ENCODE data around the gene MPO. TPM values are rescaled to one million over a fixed set of nuclear protein-coding genes. Genes with fewer than 3 reads are reported as not detected.

MPO gene
- total RNA-seq, 1 donor from 2014 or later: 0.08 TPM

DNA sequence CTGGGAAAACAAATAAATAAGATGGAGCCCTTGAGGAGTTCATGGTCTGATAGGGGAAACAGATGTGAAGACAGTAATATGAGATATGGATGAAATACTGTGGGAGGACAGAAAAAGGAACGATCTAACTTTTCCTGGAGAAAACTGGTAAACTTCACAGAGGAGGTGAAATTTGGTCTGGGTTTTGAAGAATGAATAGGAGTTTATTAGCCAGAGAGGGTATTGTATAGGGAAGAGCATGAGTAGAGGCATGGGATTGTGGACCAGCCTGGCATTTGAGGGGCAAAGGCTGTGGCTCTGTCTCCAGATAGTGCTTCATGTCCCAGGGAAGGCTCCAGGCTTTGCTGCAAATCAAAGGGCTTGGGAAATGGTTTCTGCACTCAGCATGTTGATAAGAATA lies 40.7 kb downstream of the MPO start:
- DNase-seq (ENCODE audit: low read depth): no peak
- TF ChIP-seq, protein P1, sequence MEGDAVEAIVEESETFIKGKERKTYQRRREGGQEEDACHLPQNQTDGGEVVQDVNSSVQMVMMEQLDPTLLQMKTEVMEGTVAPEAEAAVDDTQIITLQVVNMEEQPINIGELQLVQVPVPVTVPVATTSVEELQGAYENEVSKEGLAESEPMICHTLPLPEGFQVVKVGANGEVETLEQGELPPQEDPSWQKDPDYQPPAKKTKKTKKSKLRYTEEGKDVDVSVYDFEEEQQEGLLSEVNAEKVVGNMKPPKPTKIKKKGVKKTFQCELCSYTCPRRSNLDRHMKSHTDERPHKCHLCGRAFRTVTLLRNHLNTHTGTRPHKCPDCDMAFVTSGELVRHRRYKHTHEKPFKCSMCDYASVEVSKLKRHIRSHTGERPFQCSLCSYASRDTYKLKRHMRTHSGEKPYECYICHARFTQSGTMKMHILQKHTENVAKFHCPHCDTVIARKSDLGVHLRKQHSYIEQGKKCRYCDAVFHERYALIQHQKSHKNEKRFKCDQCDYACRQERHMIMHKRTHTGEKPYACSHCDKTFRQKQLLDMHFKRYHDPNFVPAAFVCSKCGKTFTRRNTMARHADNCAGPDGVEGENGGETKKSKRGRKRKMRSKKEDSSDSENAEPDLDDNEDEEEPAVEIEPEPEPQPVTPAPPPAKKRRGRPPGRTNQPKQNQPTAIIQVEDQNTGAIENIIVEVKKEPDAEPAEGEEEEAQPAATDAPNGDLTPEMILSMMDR (IDR thresholded peaks at IDR 0.05; ENCODE audit: insufficient read depth, low read length, poor library complexity, severe bottlenecking): no peak
- peaks cover 26% of the 10 kb centered on the region for H3K27me3 ChIP-seq (ENCODE audit: control insufficient read depth, insufficient read depth, low read length)

DNA sequence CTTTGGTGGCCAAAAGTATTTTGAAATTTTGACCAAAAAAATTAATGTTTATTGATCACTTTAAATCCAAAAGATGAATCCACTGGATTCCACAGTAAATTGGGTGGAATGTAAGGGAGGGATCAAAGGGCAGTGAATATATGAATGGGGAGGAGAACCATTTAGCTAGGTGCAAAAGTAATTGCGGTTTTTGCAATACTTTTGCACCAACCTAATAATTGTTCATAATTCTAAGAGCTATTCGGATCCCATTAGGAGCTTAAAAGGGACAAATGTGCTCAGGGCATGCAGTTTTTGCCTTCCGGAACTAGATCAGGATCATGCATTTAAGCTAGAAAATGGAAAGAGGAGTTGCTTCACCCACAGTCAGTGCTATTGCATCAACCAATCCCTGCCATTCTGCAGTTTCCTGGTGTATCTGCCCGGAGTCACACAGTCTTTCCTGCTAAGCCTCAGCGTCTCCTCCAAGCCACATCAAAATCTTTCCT lies 42.5 kb downstream of the MPO start, which contains the start of gene LPO:
LPO (plus strand) TSS at position 438 of the 488 bp plus-strand sequence. CDS start 4,396 bp downstream, outside the sequence.
- Histone ChIP-seq H3K27me3 (ENCODE audit: control insufficient read depth, insufficient read depth, low read length) (peaks cover 19% of the 10 kb centered on the region), H3K4me3 (ENCODE audit: low read depth, low read length) (no peak within 1 kb of the TSS), H3K36me3 (ENCODE audit: control insufficient read depth, insufficient read depth, low read length) (no peaks in the 10 kb centered on the region)
- TF ChIP-seq, protein P1 (IDR thresholded peaks at IDR 0.05; ENCODE audit: insufficient read depth, low read length, poor library complexity, severe bottlenecking): no peak
- DNase-seq (ENCODE audit: low read depth): no peak

More for the DNA sequence above, 40.7 kb downstream of the MPO start:
- H3K36me3 ChIP-seq (ENCODE audit: control insufficient read depth, insufficient read depth, low read length): no peaks in the 10 kb centered on the region
- no peak overlapping the region for H3K4me3 ChIP-seq (ENCODE audit: low read depth, low read length)

DNA sequence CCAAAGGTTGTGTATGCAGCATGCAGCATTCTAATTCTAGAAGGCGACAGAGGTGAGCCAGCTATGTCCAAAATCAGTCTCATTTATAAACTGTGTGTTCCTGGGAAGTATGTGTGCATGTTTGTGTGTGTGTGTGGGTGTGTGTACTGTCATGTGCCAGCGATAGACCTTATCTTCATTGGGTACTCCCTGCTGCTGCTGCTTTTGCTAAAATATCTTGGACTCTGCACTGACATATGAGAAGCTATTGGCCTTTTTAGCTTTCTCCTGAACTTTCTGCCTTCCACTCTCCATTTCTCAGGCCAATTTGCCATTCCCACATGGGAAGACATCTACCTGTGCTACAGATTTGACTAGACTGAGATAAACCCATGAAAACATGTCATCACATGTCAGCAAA lies 44.3 kb downstream of the MPO start:
- Histone ChIP-seq H3K36me3 (ENCODE audit: control insufficient read depth, insufficient read depth, low read length) (no peaks in the 10 kb centered on the region), H3K27me3 (ENCODE audit: control insufficient read depth, insufficient read depth, low read length) (peaks cover 6% of the 10 kb centered on the region), H3K4me3 (ENCODE audit: low read depth, low read length) (no peak overlapping the region)
- TF ChIP-seq, protein P1 (IDR thresholded peaks at IDR 0.05; ENCODE audit: insufficient read depth, low read length, poor library complexity, severe bottlenecking): no peak
- DNase-seq (ENCODE audit: low read depth): no peak

DNA sequence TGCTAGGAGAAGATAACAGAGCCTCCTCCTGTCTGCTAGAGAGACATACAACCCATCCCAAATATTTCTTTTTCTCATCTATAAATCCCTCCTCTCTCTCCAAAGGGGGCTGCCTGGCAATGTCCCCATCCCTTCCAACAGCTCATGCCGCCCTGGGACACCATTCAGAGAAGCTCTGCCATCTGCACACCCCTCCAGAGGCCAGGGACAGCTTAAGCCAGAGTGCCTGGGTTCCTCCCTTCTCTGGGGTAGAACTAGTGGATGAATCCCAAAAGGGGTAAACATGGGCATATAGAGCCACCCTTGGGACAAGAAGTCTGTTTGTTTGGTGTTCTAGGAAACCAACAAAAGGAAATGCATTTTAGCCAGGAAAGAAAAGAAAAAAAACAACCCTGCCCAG lies 44.9 kb downstream of the MPO start:
- no peak for DNase-seq (ENCODE audit: low read depth)
- Histone ChIP-seq H3K36me3 (ENCODE audit: control insufficient read depth, insufficient read depth, low read length) (no peaks in the 10 kb centered on the region), H3K27me3 (ENCODE audit: control insufficient read depth, insufficient read depth, low read length) (peaks cover 6% of the 10 kb centered on the region), H3K4me3 (ENCODE audit: low read depth, low read length) (no peak overlapping the region)
- TF ChIP-seq, protein P1 (IDR thresholded peaks at IDR 0.05; ENCODE audit: insufficient read depth, low read length, poor library complexity, severe bottlenecking): no peak

DNA sequence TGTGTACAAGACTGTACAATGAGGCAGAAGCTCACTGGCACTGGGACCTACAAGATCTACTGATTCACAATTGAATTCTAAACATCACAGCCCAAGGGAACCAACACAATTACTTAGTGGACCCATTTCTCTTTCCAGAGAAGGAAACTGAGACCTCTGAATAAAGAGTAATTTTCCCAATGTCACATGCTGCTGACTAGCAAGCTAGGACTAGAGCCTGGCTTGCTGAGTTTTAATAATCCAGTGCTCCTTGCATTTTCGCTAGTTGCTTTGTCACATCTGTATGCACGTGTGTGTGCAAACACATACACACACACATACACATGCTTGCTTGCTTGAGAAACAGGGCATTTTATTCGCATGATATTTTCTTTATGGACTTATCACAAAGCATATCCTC lies 46.2 kb downstream of the MPO start:
- H3K27me3 ChIP-seq (ENCODE audit: control insufficient read depth, insufficient read depth, low read length): peaks cover 6% of the 10 kb centered on the region
- H3K4me3 ChIP-seq (ENCODE audit: low read depth, low read length): no peak overlapping the region
- no peak for DNase-seq (ENCODE audit: low read depth)

More for the DNA sequence above, 46.2 kb downstream of the MPO start:
- H3K36me3 ChIP-seq (ENCODE audit: control insufficient read depth, insufficient read depth, low read length): no peaks in the 10 kb centered on the region
- TF ChIP-seq, protein P1 (IDR thresholded peaks at IDR 0.05; ENCODE audit: insufficient read depth, low read length, poor library complexity, severe bottlenecking): no peak
